Neural cell (in vitro differentiated cells): ENCODE data around the gene PLCL2. TPM values are rescaled to one million over a fixed set of nuclear protein-coding genes. Genes with fewer than 3 reads are reported as not detected.

Experiments
- H2AFZ ChIP-seq: fragments of 200-600, 300-800 bp; sonication (generic), shearing (Covaris generic); 2 replicates; pipeline ENCODE4 v1.6.0; 2014; ENCODE audit warnings: low read depth, mild to moderate bottlenecking, antibody characterized with exemption, low read length, moderate library complexity
- H3F3A ChIP-seq: fragments of 200-600 bp; shearing (Covaris generic); 2 replicates; pipeline ENCODE4 v1.6.1; 2016; ENCODE audit warnings: mild to moderate bottlenecking, moderate library complexity, mixed read lengths, antibody characterized with exemption, low read length; ENCODE audit not compliant: insufficient read depth, poor library complexity, severe bottlenecking
- H3K27ac ChIP-seq: fragments of 200-600, 300-800 bp; sonication (generic), shearing (Covaris generic); 2 replicates; pipeline ENCODE4 v1.5.1; 2014; ENCODE audit warnings: mild to moderate bottlenecking, low read length, moderate library complexity
- H3K27me3 ChIP-seq: fragments of 300-800, 200-600 bp; sonication (generic), shearing (Covaris generic); 2 replicates; pipeline ENCODE4 v1.6.0; 2014; ENCODE audit warnings: mild to moderate bottlenecking, low read depth, low read length, moderate library complexity; ENCODE audit not compliant: insufficient read depth
- H3K36me3 ChIP-seq: fragments of 300-800, 200-600 bp; sonication (generic), shearing (Covaris generic); 2 replicates; pipeline ENCODE4 v1.5.1; 2014; ENCODE audit warnings: mild to moderate bottlenecking, antibody characterized with exemption, low read length, moderate library complexity; ENCODE audit not compliant: insufficient read depth
- H3K4me2 ChIP-seq: fragments of 300-800, 200-600 bp; sonication (generic), shearing (Covaris generic); 2 replicates; pipeline ENCODE4 v1.6.0; 2014; ENCODE audit warnings: mild to moderate bottlenecking, low read length
- H3K4me3 ChIP-seq: fragments of 300-800, 200-600 bp; sonication (generic), shearing (Covaris generic); 2 replicates; pipeline ENCODE4 v1.5.1; 2014; ENCODE audit warnings: mild to moderate bottlenecking, low read length, moderate library complexity
- H3K79me2 ChIP-seq: fragments of 200-600 bp; shearing (Covaris generic); replicated peaks from 2 replicates; pipeline ENCODE4 v1.6.0; 2014; ENCODE audit warnings: mild to moderate bottlenecking, low read length, moderate library complexity; ENCODE audit not compliant: insufficient read depth
- H3K9ac ChIP-seq: fragments of 300-800, 200-600 bp; sonication (generic), shearing (Covaris generic); 2 replicates; pipeline ENCODE4 v1.6.1; 2016; ENCODE audit warnings: mild to moderate bottlenecking, low read length, mixed read lengths
- H3K9me2 ChIP-seq: fragments of 200-600 bp; shearing (Covaris generic); 2 replicates; pipeline ENCODE4 v1.6.1; 2016; ENCODE audit warnings: mild to moderate bottlenecking, low read length, mixed read lengths; ENCODE audit not compliant: insufficient read depth
- H3K9me3 ChIP-seq: fragments of 200-600, 300-800 bp; sonication (generic), shearing (Covaris generic); 2 replicates; pipeline ENCODE4 v1.6.1; 2016; ENCODE audit warnings: mild to moderate bottlenecking, mixed run types, low read length, moderate library complexity, mixed read lengths
- H4K20me1 ChIP-seq: fragments of 200-600 bp; shearing (Covaris generic); 2 replicates; pipeline ENCODE4 v1.6.1; 2016; ENCODE audit warnings: mild to moderate bottlenecking, mixed run types; ENCODE audit not compliant: insufficient read depth
- CTCF ChIP-seq: fragments of 450-650 bp; IDR thresholded peaks from 2 replicates; pipeline ENCODE4 v1.5.1; 2014; ENCODE audit warnings: antibody characterized with exemption, mild to moderate bottlenecking, moderate library complexity; ENCODE audit not compliant: poor library complexity, severe bottlenecking
- EP300 ChIP-seq: fragments of 450-650 bp; conservative IDR thresholded peaks from 2 replicates; pipeline ENCODE4 v1.6.1; 2014; ENCODE audit warnings: antibody characterized with exemption, mild to moderate bottlenecking, moderate library complexity; ENCODE audit not compliant: poor library complexity, severe bottlenecking
- EZH2 ChIP-seq: fragments of 200-600, 300-800 bp; shearing (Covaris generic), sonication (generic); IDR thresholded peaks from 2 replicates; pipeline ENCODE4 v1.6.1; 2014; ENCODE audit warnings: antibody characterized with exemption, low read length, borderline replicate concordance, mild to moderate bottlenecking; ENCODE audit not compliant: insufficient read depth, poor library complexity, severe bottlenecking
- MXI1 ChIP-seq: fragments of 450-650 bp; conservative IDR thresholded peaks from 2 replicates; pipeline ENCODE4 v1.6.1; 2014; ENCODE audit warnings: antibody characterized with exemption, mild to moderate bottlenecking; ENCODE audit not compliant: poor library complexity, severe bottlenecking
- POLR2AphosphoS5 ChIP-seq: IDR thresholded peaks from 2 replicates; pipeline ENCODE4 v1.6.1; 2012
- RAD21 ChIP-seq: fragments of 450-650 bp; conservative IDR thresholded peaks from 2 replicates; pipeline ENCODE4 v1.6.1; 2014; ENCODE audit warnings: antibody characterized with exemption, mild to moderate bottlenecking, moderate library complexity
- REST ChIP-seq: IDR thresholded peaks from 2 replicates; pipeline ENCODE4 v1.6.1; 2012; ENCODE audit warnings: borderline replicate concordance
- SMC3 ChIP-seq: fragments of 450-650 bp; conservative IDR thresholded peaks from 2 replicates; pipeline ENCODE4 v1.6.1; 2014; ENCODE audit warnings: antibody characterized with exemption, mild to moderate bottlenecking, moderate library complexity; ENCODE audit not compliant: poor library complexity
- TAF1 ChIP-seq: IDR thresholded peaks from 2 replicates; pipeline ENCODE4 v1.6.1; 2012; ENCODE audit warnings: low read depth
- polyA plus RNA-seq: library from polyadenylated mRNA; depleted of rRNA; stranded (reverse); fragments of >200 nt; gene quantifications from 2 replicates; pipeline ENCODE4 v1.2.3, GENCODE V29; 2014

The PLCL2 gene
- polyA plus RNA-seq, 1 donor from 2014 or later = 69.8 TPM

- Histone ChIP-seq H3K9me3 (no peaks in the 10 kb centered on the region), H3K4me3 (no peak overlapping the region), H3K9ac (no peak overlapping the region), H3K79me2 (no peaks in the 10 kb centered on the region), H3F3A (no peaks in the 10 kb centered on the region), H3K36me3 (no peaks in the 10 kb centered on the region), H3K27ac (no peak overlapping the region), H2AFZ (no peak overlapping the region), H3K9me2 (no peaks in the 10 kb centered on the region), H3K27me3 (no peaks in the 10 kb centered on the region), H4K20me1 (no peaks in the 10 kb centered on the region), H3K4me2 (no peak overlapping the region)
- TF ChIP-seq MXI1 (no peak), SMC3 (no peak), REST (no peak), RAD21 (no peak), POLR2AphosphoS5 (no peak), CTCF (no peak), TAF1 (no peak), EP300 (no peak), EZH2 (no peak)
Observed at GRCh38 chr3:16841041-16841753, 43.6 kb upstream of the PLCL2 start.

- Histone ChIP-seq H3K9ac (no peak overlapping the region), H3K27me3 (no peaks in the 10 kb centered on the region), H2AFZ (no peak overlapping the region), H3K4me3 (no peak overlapping the region), H3K9me3 (no peaks in the 10 kb centered on the region), H3K36me3 (no peaks in the 10 kb centered on the region), H3F3A (no peaks in the 10 kb centered on the region), H3K4me2 (no peak overlapping the region), H3K9me2 (no peaks in the 10 kb centered on the region), H4K20me1 (no peaks in the 10 kb centered on the region), H3K79me2 (no peaks in the 10 kb centered on the region), H3K27ac (no peak overlapping the region)
- TF ChIP-seq RAD21 = no peak
- no peak for TF ChIP-seq REST
- no peak for TF ChIP-seq POLR2AphosphoS5
- no peak for TF ChIP-seq SMC3
- TF ChIP-seq EZH2 = no peak
- no peak for TF ChIP-seq EP300
- no peak for TF ChIP-seq CTCF
- no peak for TF ChIP-seq TAF1
- no peak for TF ChIP-seq MXI1
Observed at GRCh38 chr3:16841904-16842271, 42.9 kb upstream of the PLCL2 start.
